ENCODE measurements around the gene SLIT2. TPM values are rescaled to one million over a fixed set of nuclear protein-coding genes. Genes with fewer than 3 reads are reported as not detected.

SLIT2 gene
- total RNA-seq, 1 experiment from 2014 or later, result 3.8 TPM

DNA sequence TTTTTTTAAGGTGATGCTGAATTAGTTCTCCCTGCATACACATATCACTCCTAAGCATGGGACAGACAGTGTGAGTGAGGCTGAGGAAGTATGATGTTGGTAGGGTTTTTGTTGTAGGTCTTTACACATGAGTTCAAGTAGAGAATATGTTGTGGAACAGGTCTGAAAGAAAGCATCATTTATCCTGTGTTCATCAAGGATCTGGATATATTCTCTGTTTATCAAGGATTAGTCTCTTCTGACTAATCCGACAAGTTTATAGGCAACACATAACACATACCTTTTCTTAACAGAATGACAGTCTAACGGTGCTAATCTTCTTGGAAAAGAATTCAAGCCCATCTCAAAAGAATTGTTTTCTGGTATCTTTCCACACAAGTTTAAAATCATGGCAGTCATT, 10.5 kb downstream of the SLIT2 start:
- no peak overlapping the region for H3K27ac ChIP-seq (ENCODE audit: low read depth, low read length)
- no peaks in the 10 kb centered on the region for H3K27me3 ChIP-seq (ENCODE audit: insufficient read depth, low read length)
- H3K9ac ChIP-seq (ENCODE audit: low read length), result no peak overlapping the region
- ChIA-PET POLR2A (no interaction called here), RAD21 (ENCODE audit: low non-redundant PET in 1 of 2, low total read pairs in 2 of 2, uncharacterized antibody in 2 of 2, unreplicated experiment in 2 of 2) (no interaction called here), CTCF (no interaction called here)
- no peak overlapping the region for H3K4me3 ChIP-seq (replicated peaks in 1 of 2; ENCODE audit: low read depth in 1 of 2, low read length in 2 of 2)
- TF ChIP-seq EZH2 (IDR thresholded peaks at IDR 0.05) (no peak), CBX3 (IDR thresholded peaks at IDR 0.05; ENCODE audit: low read depth) (no peak), YY1 (IDR thresholded peaks at IDR 0.05; ENCODE audit: extremely low read depth, insufficient replicate concordance, low read depth, low read length) (no peak), ELF1 (IDR thresholded peaks at IDR 0.05; ENCODE audit: borderline replicate concordance, low read depth) (no peak), JUND (IDR thresholded peaks at IDR 0.05) (no peak), ZFX (IDR thresholded peaks at IDR 0.05) (no peak), EGR1 (IDR thresholded peaks at IDR 0.05; ENCODE audit: low read depth) (no peak), SP1 (IDR thresholded peaks at IDR 0.05; ENCODE audit: low read depth) (no peak), REST (IDR thresholded peaks at IDR 0.05; ENCODE audit: low read depth) (no peak), FOSL1 (IDR thresholded peaks at IDR 0.05; ENCODE audit: low read depth) (no peak), EZH2phosphoT487 (IDR thresholded peaks at IDR 0.05; ENCODE audit: borderline replicate concordance) (no peak), ZNF274 (IDR thresholded peaks at IDR 0.05; ENCODE audit: low read depth, low read length) (no peak), CEBPB (IDR thresholded peaks at IDR 0.05; ENCODE audit: low read depth) (no peak)
- TF ChIP-seq, protein P1, sequence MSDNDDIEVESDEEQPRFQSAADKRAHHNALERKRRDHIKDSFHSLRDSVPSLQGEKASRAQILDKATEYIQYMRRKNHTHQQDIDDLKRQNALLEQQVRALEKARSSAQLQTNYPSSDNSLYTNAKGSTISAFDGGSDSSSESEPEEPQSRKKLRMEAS (IDR thresholded peaks at IDR 0.05), result no peak
- TF ChIP-seq, protein P2, sequence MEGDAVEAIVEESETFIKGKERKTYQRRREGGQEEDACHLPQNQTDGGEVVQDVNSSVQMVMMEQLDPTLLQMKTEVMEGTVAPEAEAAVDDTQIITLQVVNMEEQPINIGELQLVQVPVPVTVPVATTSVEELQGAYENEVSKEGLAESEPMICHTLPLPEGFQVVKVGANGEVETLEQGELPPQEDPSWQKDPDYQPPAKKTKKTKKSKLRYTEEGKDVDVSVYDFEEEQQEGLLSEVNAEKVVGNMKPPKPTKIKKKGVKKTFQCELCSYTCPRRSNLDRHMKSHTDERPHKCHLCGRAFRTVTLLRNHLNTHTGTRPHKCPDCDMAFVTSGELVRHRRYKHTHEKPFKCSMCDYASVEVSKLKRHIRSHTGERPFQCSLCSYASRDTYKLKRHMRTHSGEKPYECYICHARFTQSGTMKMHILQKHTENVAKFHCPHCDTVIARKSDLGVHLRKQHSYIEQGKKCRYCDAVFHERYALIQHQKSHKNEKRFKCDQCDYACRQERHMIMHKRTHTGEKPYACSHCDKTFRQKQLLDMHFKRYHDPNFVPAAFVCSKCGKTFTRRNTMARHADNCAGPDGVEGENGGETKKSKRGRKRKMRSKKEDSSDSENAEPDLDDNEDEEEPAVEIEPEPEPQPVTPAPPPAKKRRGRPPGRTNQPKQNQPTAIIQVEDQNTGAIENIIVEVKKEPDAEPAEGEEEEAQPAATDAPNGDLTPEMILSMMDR (IDR thresholded peaks at IDR 0.05 in 2 of 3, conservative IDR thresholded peaks at IDR 0.05 in 1 of 3; ENCODE audit: borderline replicate concordance in 1 of 3, insufficient read depth in 1 of 3, low read depth in 2 of 3, low read length in 2 of 3), result no peak
- TF ChIP-seq, protein P3, sequence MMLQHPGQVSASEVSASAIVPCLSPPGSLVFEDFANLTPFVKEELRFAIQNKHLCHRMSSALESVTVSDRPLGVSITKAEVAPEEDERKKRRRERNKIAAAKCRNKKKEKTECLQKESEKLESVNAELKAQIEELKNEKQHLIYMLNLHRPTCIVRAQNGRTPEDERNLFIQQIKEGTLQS (IDR thresholded peaks at IDR 0.05), result no peak
- H2AFZ ChIP-seq (ENCODE audit: low read depth, low read length, poor library complexity, severe bottlenecking), result no peak overlapping the region
- no peaks in the 10 kb centered on the region for H3K9me2 ChIP-seq (ENCODE audit: insufficient read depth)
- H3K79me2 ChIP-seq (ENCODE audit: insufficient read depth, low read length), result no peaks in the 10 kb centered on the region
- no peaks in the 10 kb centered on the region for H3K36me3 ChIP-seq (ENCODE audit: control insufficient read depth in 1 of 2, insufficient read depth in 2 of 2, low read length in 2 of 2)
- ATAC-seq, result no peak
- no peak for DNase-seq (ENCODE audit: low read depth, low spot score)
- intact Hi-C loops (cut with micrococcal nuclease), result no loop called here
- H3K9me3 ChIP-seq (ENCODE audit: control insufficient read depth in 1 of 2, insufficient read depth in 1 of 2, low read depth in 1 of 2, low read length in 2 of 2), result no peaks in the 10 kb centered on the region
- H3K4me1 ChIP-seq (ENCODE audit: control insufficient read depth in 1 of 2, insufficient read depth in 2 of 2, low read length in 2 of 2), result no peaks in the 10 kb centered on the region
- no peak overlapping the region for H3K4me2 ChIP-seq (ENCODE audit: low read length)
- no peaks in the 10 kb centered on the region for H4K20me1 ChIP-seq (ENCODE audit: insufficient read depth)
- BruUV-seq (replicated peaks), result no TSS peak

Measured in HCT116 (cell line).